GM12892 (cell line): ENCODE measurements around the gene LRTM1.

ENCODE experiments used
- DNase-seq: peaks from one replicate; pipeline ENCODE4 v3.0.0; 2011; ENCODE audit not compliant: insufficient read length
- FAIRE-seq: peaks from 2 replicates; lab custom pipeline; 2011; peaks lifted over from hg19 to GRCh38; lab: Jason Lieb, UNC
- POLR2A ChIP-seq: IDR thresholded peaks from 2 replicates; pipeline ENCODE4 v1.6.1; 2011; ENCODE audit warnings: low read depth, low read length, control low read depth
- POLR2AphosphoS5 ChIP-seq: IDR thresholded peaks from 2 replicates; pipeline ENCODE4 v1.6.1; 2011; ENCODE audit warnings: low read depth, low read length, control low read depth
- TAF1 ChIP-seq: IDR thresholded peaks from 2 replicates; pipeline ENCODE4 v1.6.1; 2011; ENCODE audit warnings: low read depth, mild to moderate bottlenecking, control low read depth, low read length, borderline replicate concordance

The LRTM1 gene

GRCh38 chr3:54878145-54878544 is 49.7 kb downstream of the LRTM1 start:
- TF ChIP-seq POLR2AphosphoS5: no peak
- TF ChIP-seq TAF1: no peak
- no peak for TF ChIP-seq POLR2A
- no peak for FAIRE-seq

GRCh38 chr3:54877730-54878129 is 50.1 kb downstream of the LRTM1 start:
- FAIRE-seq (no peak), DNase-seq (no peak)
- TF ChIP-seq POLR2AphosphoS5: no peak
- TF ChIP-seq TAF1: no peak
- no peak for TF ChIP-seq POLR2A

More at GRCh38 chr3:54878145-54878544, 49.7 kb downstream of the LRTM1 start:
- no peak for DNase-seq

- no peak for TF ChIP-seq TAF1
- TF ChIP-seq POLR2A: no peak
- TF ChIP-seq POLR2AphosphoS5: no peak
- no peak for FAIRE-seq
- DNase-seq: no peak
Observed at GRCh38 chr3:54876694-54877093, 51.2 kb downstream of the LRTM1 start.

GRCh38 chr3:54875596-54876268 is 52.1 kb downstream of the LRTM1 start:
- FAIRE-seq (no peak), DNase-seq (no peak)
- TF ChIP-seq POLR2AphosphoS5: no peak
- TF ChIP-seq POLR2A: no peak

GRCh38 chr3:54874816-54875556 is 52.9 kb downstream of the LRTM1 start:
- DNase-seq: no peak
- FAIRE-seq: no peak

GRCh38 chr3:54873059-54874010 is 54.5 kb downstream of the LRTM1 start:
- no peak for TF ChIP-seq POLR2A
- no peak for TF ChIP-seq TAF1
- no peak for TF ChIP-seq POLR2AphosphoS5
- DNase-seq: no peak
- FAIRE-seq: no peak

More at GRCh38 chr3:54874816-54875556, 52.9 kb downstream of the LRTM1 start:
- TF ChIP-seq POLR2A: no peak
- no peak for TF ChIP-seq POLR2AphosphoS5
- no peak for TF ChIP-seq TAF1

GRCh38 chr3:54871867-54872266 is 56.0 kb downstream of the LRTM1 start:
- DNase-seq (no peak), FAIRE-seq (no peak)
- TF ChIP-seq POLR2AphosphoS5: no peak
- no peak for TF ChIP-seq POLR2A
- TF ChIP-seq TAF1: no peak

- DNase-seq (no peak), FAIRE-seq (no peak)
- TF ChIP-seq POLR2A (no peak), TAF1 (no peak), POLR2AphosphoS5 (no peak)
Observed at GRCh38 chr3:54870423-54870822, 57.4 kb downstream of the LRTM1 start.
